GM20000 (cell line): ENCODE data around the gene STAP1.

Experiments used
- DNase-seq: peaks from one replicate; pipeline ENCODE4 v3.0.0; 2012; ENCODE audit warnings: low spot score
- CTCF ChIP-seq: IDR thresholded peaks from 2 replicates; pipeline ENCODE4 v1.5.1; 2012; ENCODE audit warnings: mild to moderate bottlenecking, control low read depth; ENCODE audit errors: extremely low read depth, missing control alignments

Gene STAP1

GRCh38 chr4:67576059-67576466, 17.5 kb downstream of the STAP1 start:
- no peak for TF ChIP-seq CTCF
- DNase-seq: no peak

GRCh38 chr4:67576538-67576937, 18.0 kb downstream of the STAP1 start:
- TF ChIP-seq CTCF: no peak
- DNase-seq: no peak

GRCh38 chr4:67580577-67580976, 22.1 kb downstream of the STAP1 start:
- no peak for TF ChIP-seq CTCF
- DNase-seq: no peak

GRCh38 chr4:67581208-67581857, 22.8 kb downstream of the STAP1 start:
- DNase-seq: peak; percentile 25
- TF ChIP-seq CTCF: no peak

- no peak for TF ChIP-seq CTCF
Observed at GRCh38 chr4:67581913-67582312, 23.4 kb downstream of the STAP1 start.

GRCh38 chr4:67584496-67584895, 26.0 kb downstream of the STAP1 start:
- no peak for DNase-seq
- TF ChIP-seq CTCF: no peak

More at GRCh38 chr4:67581913-67582312, 23.4 kb downstream of the STAP1 start:
- no peak for DNase-seq

GRCh38 chr4:67587156-67587555, 28.6 kb downstream of the STAP1 start:
- DNase-seq: no peak
- TF ChIP-seq CTCF: no peak
